ENCODE data around the gene ROR1.

The ROR1 gene

GRCh38 chr1:64162804-64163203, 389.0 kb downstream of the ROR1 start:
- no peak for ATAC-seq
- TF ChIP-seq ZNF8 (CRISPR knock-in tag; IDR thresholded peaks at IDR 0.05) (no peak), GLIS3 (CRISPR knock-in tag; IDR thresholded peaks at IDR 0.05) (no peak), TSHZ2 (CRISPR knock-in tag; IDR thresholded peaks at IDR 0.05) (no peak), POU6F1 (CRISPR knock-in tag; IDR thresholded peaks at IDR 0.05; ENCODE audit: borderline replicate concordance, low read depth) (no peak), BACH2 (CRISPR knock-in tag; IDR thresholded peaks at IDR 0.05; ENCODE audit: borderline replicate concordance) (no peak), ZC3H10 (CRISPR knock-in tag; IDR thresholded peaks at IDR 0.05) (no peak), ESRRG (CRISPR knock-in tag; IDR thresholded peaks at IDR 0.05) (no peak), CSRNP3 (CRISPR knock-in tag; IDR thresholded peaks at IDR 0.05) (no peak), TOX (CRISPR knock-in tag; IDR thresholded peaks at IDR 0.05; ENCODE audit: borderline replicate concordance) (no peak), PATZ1 (CRISPR knock-in tag; IDR thresholded peaks at IDR 0.05; ENCODE audit: borderline replicate concordance) (no peak), ARNTL (CRISPR knock-in tag; IDR thresholded peaks at IDR 0.05; ENCODE audit: borderline replicate concordance, low read depth) (no peak), TCF4 (CRISPR knock-in tag; IDR thresholded peaks at IDR 0.05; ENCODE audit: borderline replicate concordance) (no peak), CSDC2 (CRISPR knock-in tag; IDR thresholded peaks at IDR 0.05) (no peak), ZFP30 (CRISPR knock-in tag; IDR thresholded peaks at IDR 0.05) (no peak), CREB5 (CRISPR knock-in tag; IDR thresholded peaks at IDR 0.05; ENCODE audit: low read depth) (no peak), ZFP3 (CRISPR knock-in tag; IDR thresholded peaks at IDR 0.05) (no peak)

GRCh38 chr1:64163431-64163830, 389.6 kb downstream of the ROR1 start:
- TF ChIP-seq ZC3H10 (CRISPR knock-in tag; IDR thresholded peaks at IDR 0.05) (no peak), ARNTL (CRISPR knock-in tag; IDR thresholded peaks at IDR 0.05; ENCODE audit: borderline replicate concordance, low read depth) (no peak), TCF4 (CRISPR knock-in tag; IDR thresholded peaks at IDR 0.05; ENCODE audit: borderline replicate concordance) (no peak), PATZ1 (CRISPR knock-in tag; IDR thresholded peaks at IDR 0.05; ENCODE audit: borderline replicate concordance) (no peak), CREB5 (CRISPR knock-in tag; IDR thresholded peaks at IDR 0.05; ENCODE audit: low read depth) (no peak), RARB (CRISPR knock-in tag; IDR thresholded peaks at IDR 0.05) (no peak), CSDC2 (CRISPR knock-in tag; IDR thresholded peaks at IDR 0.05) (no peak), ZFP30 (CRISPR knock-in tag; IDR thresholded peaks at IDR 0.05) (no peak), ISL1 (CRISPR knock-in tag; IDR thresholded peaks at IDR 0.05) (no peak), CSRNP3 (CRISPR knock-in tag; IDR thresholded peaks at IDR 0.05) (no peak), ZNF8 (CRISPR knock-in tag; IDR thresholded peaks at IDR 0.05) (no peak), TSHZ2 (CRISPR knock-in tag; IDR thresholded peaks at IDR 0.05) (no peak), ESRRG (CRISPR knock-in tag; IDR thresholded peaks at IDR 0.05) (no peak), SNAI2 (CRISPR knock-in tag; IDR thresholded peaks at IDR 0.05) (no peak), ZFP3 (CRISPR knock-in tag; IDR thresholded peaks at IDR 0.05) (no peak)
- peak; percentile 32 for ATAC-seq

Data from SK-N-SH treated with all-trans-retinoic acid at 6 μM for 48 hours (cell line).